Peyer's patch (tissue), 4 donors: ENCODE data around the gene UBAC2.

ENCODE experiments used
- CTCF ChIP-seq, 6 experiments: fragments of 450-650 bp in 4 of 6; fragments of 200-600 bp in 2 of 6; sonication (generic) in 1 of 6; IDR thresholded peaks; one replicate each; pipeline ENCODE4 v1.5.1; 2017 to 2019; ENCODE audit warnings: antibody characterized with exemption in 6 of 6, mild to moderate bottlenecking in 3 of 6, moderate library complexity in 1 of 6
- POLR2A ChIP-seq, 2 donors: fragments of 450-650 bp; IDR thresholded peaks; one replicate each; pipeline ENCODE4 v1.5.1; 2017; ENCODE audit warnings: antibody characterized with exemption in 2 of 2, mild to moderate bottlenecking in 2 of 2, moderate library complexity in 2 of 2

- TF ChIP-seq POLR2A (IDR thresholded peaks at IDR 0.05) (no peak), CTCF (IDR thresholded peaks at IDR 0.05) (no peak)
Measured at GRCh38 chr13:99385940-99386339, 185.3 kb downstream of the UBAC2 start.
